H1 (cell line): ENCODE measurements around the gene UCHL5. TPM values are rescaled to one million over a fixed set of nuclear protein-coding genes. Genes with fewer than 3 reads are reported as not detected.

ENCODE experiments used
- CTCF ChIA-PET: fragments of 300-600 bp; sonication (Branson Sonifier 250); formaldehyde crosslinking; loops from one replicate; lab custom pipeline; 2021; ENCODE audit not compliant: partially characterized antibody; lab: Charles Lee
- POLR2A ChIA-PET: fragments of 300-600 bp; sonication (Branson Sonifier 250); formaldehyde crosslinking; loops from one replicate; lab custom pipeline; 2021; ENCODE audit warnings: inconsistent platforms; ENCODE audit not compliant: partially characterized antibody; lab: Charles Lee
- DNase-seq, 2 experiments: peaks; one replicate each; pipeline versions ENCODE4 v3.0.0 to v3.0.0-alpha.2; 2010 to 2022; ENCODE audit warnings: low spot score in 2 of 2, low read depth in 1 of 2, mixed read lengths in 1 of 2
- FAIRE-seq: peaks from 2 replicates; lab custom pipeline; 2011; peaks lifted over from hg19 to GRCh38; lab: Jason Lieb, UNC
- H2AFZ ChIP-seq: 2 replicates; pipeline ENCODE4 v1.8.1; 2012; ENCODE audit warnings: low read length, inconsistent platforms
- H2AK5ac ChIP-seq: 2 replicates; pipeline ENCODE4 v1.6.1; 2013; ENCODE audit warnings: low read depth, low read length
- H2BK120ac ChIP-seq: replicated peaks from 2 replicates; pipeline ENCODE3; 2013; ENCODE audit warnings: low read depth, low read length, inconsistent platforms
- H2BK12ac ChIP-seq: 2 replicates; pipeline ENCODE4 v1.6.1; 2013; ENCODE audit warnings: low read depth, low read length
- H2BK15ac ChIP-seq: 2 replicates; pipeline ENCODE4 v1.6.1; 2013; ENCODE audit warnings: low read length
- H2BK20ac ChIP-seq: 2 replicates; pipeline ENCODE4 v1.6.1; 2013; ENCODE audit warnings: low read length
- H2BK5ac ChIP-seq: 2 replicates; pipeline ENCODE4 v1.6.1; 2013; ENCODE audit warnings: low read depth, low read length
- H3K14ac ChIP-seq: 2 replicates; pipeline ENCODE4 v1.6.1; 2013; ENCODE audit warnings: inconsistent platforms; ENCODE audit not compliant: insufficient read length
- H3K18ac ChIP-seq: 2 replicates; pipeline ENCODE4 v1.6.1; 2013; ENCODE audit warnings: low read length; ENCODE audit errors: extremely low read depth
- H3K23ac ChIP-seq: 2 replicates; pipeline ENCODE4 v1.6.1; 2013; ENCODE audit warnings: inconsistent platforms; ENCODE audit not compliant: insufficient read length
- H3K23me2 ChIP-seq: 2 replicates; pipeline ENCODE4 v1.6.1; 2013; ENCODE audit warnings: low read depth, low read length
- H3K27ac ChIP-seq: 2 replicates; pipeline ENCODE4 v1.6.1; 2011; ENCODE audit warnings: low read depth, low read length, inconsistent platforms
- H3K27me3 ChIP-seq, 4 experiments: replicated peaks in 1 of 4; 1 replicate in 1 of 4; 2 replicates in 3 of 4; pipeline versions ENCODE4 v1.6.1 to v1.8.1; 2011 to 2013; ENCODE audit warnings: low read length in 3 of 4, mild to moderate bottlenecking in 3 of 4, inconsistent platforms in 2 of 4, mixed read lengths in 2 of 4, moderate library complexity in 1 of 4; ENCODE audit not compliant: control insufficient read depth in 3 of 4, insufficient read depth in 3 of 4; ENCODE audit errors: extremely low read depth in 1 of 4
- H3K36me3 ChIP-seq, 4 experiments: 2 replicates each; pipeline versions ENCODE4 v1.6.1 to v1.8.1; 2011 to 2013; ENCODE audit warnings: mild to moderate bottlenecking in 4 of 4, low read length in 3 of 4, moderate library complexity in 2 of 4, control low read depth in 1 of 4, inconsistent platforms in 1 of 4; ENCODE audit not compliant: insufficient read depth in 4 of 4, control insufficient read depth in 2 of 4
- H3K4ac ChIP-seq: replicated peaks from 2 replicates; pipeline ENCODE3; 2013; ENCODE audit warnings: low read length, low read depth, mixed read lengths, inconsistent platforms; ENCODE audit not compliant: insufficient read length
- H3K4me1 ChIP-seq, 4 experiments: replicated peaks in 1 of 4; 1 replicate in 1 of 4; 2 replicates in 3 of 4; pipeline versions ENCODE4 v1.6.1 to v1.8.1; 2011 to 2013; ENCODE audit warnings: low read length in 3 of 4, inconsistent platforms in 2 of 4, mixed read lengths in 1 of 4; ENCODE audit not compliant: insufficient read depth in 4 of 4, control insufficient read depth in 3 of 4
- H3K4me2 ChIP-seq, 2 experiments: 2 replicates each; pipeline versions ENCODE4 v1.6.1 to v1.8.1; 2011 to 2013; ENCODE audit warnings: low read depth in 2 of 2, low read length in 2 of 2, control low read depth in 1 of 2, inconsistent platforms in 1 of 2, mild to moderate bottlenecking in 1 of 2; ENCODE audit not compliant: insufficient read depth in 1 of 2
- H3K4me3 ChIP-seq, 4 experiments: fragments of 200-600, 300-600 bp in 1 of 4; sonication (generic), shearing (Covaris generic), sonication (Bioruptor Twin) in 1 of 4; 2 replicates each; pipeline versions ENCODE4 v1.5.1 to v1.8.1; 2011 to 2016; ENCODE audit warnings: low read length in 4 of 4, low read depth in 3 of 4, control low read depth in 2 of 4, inconsistent platforms in 2 of 4, mild to moderate bottlenecking in 2 of 4, mixed read lengths in 1 of 4, moderate library complexity in 1 of 4; ENCODE audit not compliant: insufficient read depth in 2 of 4; ENCODE audit errors: extremely low read depth in 1 of 4
- H3K56ac ChIP-seq: replicated peaks from 2 replicates; pipeline ENCODE3; 2013; ENCODE audit warnings: low read depth, mild to moderate bottlenecking, mixed read lengths, low read length, inconsistent platforms; ENCODE audit not compliant: insufficient read length
- H3K79me1 ChIP-seq: 2 replicates; pipeline ENCODE4 v1.6.1; 2013; ENCODE audit warnings: low read depth, low read length, control low read depth
- H3K79me2 ChIP-seq, 2 experiments: 2 replicates each; pipeline versions ENCODE4 v1.6.1 to v1.8.1; 2012 to 2013; ENCODE audit warnings: low read length in 2 of 2, mild to moderate bottlenecking in 2 of 2, inconsistent platforms in 1 of 2; ENCODE audit not compliant: insufficient read depth in 2 of 2, control insufficient read depth in 1 of 2
- H3K9ac ChIP-seq, 4 experiments: replicated peaks in 1 of 4; 1 replicate in 1 of 4; 2 replicates in 3 of 4; pipeline versions ENCODE4 v1.6.1 to v1.8.1; 2011 to 2013; ENCODE audit warnings: low read depth in 3 of 4, low read length in 3 of 4, control low read depth in 2 of 4, mild to moderate bottlenecking in 2 of 4, moderate library complexity in 2 of 4, inconsistent platforms in 1 of 4; ENCODE audit errors: extremely low read depth in 1 of 4
- H3K9me3 ChIP-seq, 2 experiments: 2 replicates each; pipeline versions ENCODE4 v1.6.1 to v1.8.1; 2012 to 2013; ENCODE audit warnings: mild to moderate bottlenecking in 2 of 2, moderate library complexity in 2 of 2, control low read depth in 1 of 2, inconsistent platforms in 1 of 2, low read depth in 1 of 2, low read length in 1 of 2, mixed read lengths in 1 of 2; ENCODE audit not compliant: insufficient read depth in 2 of 2
- H4K20me1 ChIP-seq, 2 experiments: replicated peaks in 1 of 2; 2 replicates each; pipeline versions ENCODE3 to v1.8.1; 2011 to 2013; ENCODE audit warnings: inconsistent platforms in 2 of 2, low read length in 2 of 2, mild to moderate bottlenecking in 1 of 2; ENCODE audit not compliant: insufficient read depth in 2 of 2, control insufficient read depth in 1 of 2
- H4K5ac ChIP-seq: 2 replicates; pipeline ENCODE4 v1.6.1; 2013; ENCODE audit warnings: low read length, low read depth, mixed read lengths, inconsistent platforms; ENCODE audit not compliant: insufficient read length
- H4K8ac ChIP-seq: 2 replicates; pipeline ENCODE4 v1.8.0; 2013; ENCODE audit warnings: mild to moderate bottlenecking, moderate library complexity, low read length, inconsistent platforms; ENCODE audit not compliant: insufficient read depth; ENCODE audit errors: extremely low read depth
- H4K91ac ChIP-seq: replicated peaks from 2 replicates; pipeline ENCODE3; 2013; ENCODE audit warnings: low read length, mixed read lengths, inconsistent platforms; ENCODE audit not compliant: insufficient read length
- JUND ChIP-seq: IDR thresholded peaks from 2 replicates; pipeline ENCODE4 v1.6.1; 2011; ENCODE audit warnings: mild to moderate bottlenecking, improper control_type of control experiment, low read length
- NRF1 ChIP-seq: IDR thresholded peaks from 2 replicates; pipeline ENCODE4 v1.6.1; 2011; ENCODE audit warnings: mild to moderate bottlenecking, low read depth, low read length, improper control_type of control experiment
- POLR2AphosphoS5 ChIP-seq: IDR thresholded peaks from 2 replicates; pipeline ENCODE4 v1.6.1; 2011; ENCODE audit warnings: low read depth, low read length
- POU5F1 ChIP-seq: IDR thresholded peaks from 2 replicates; pipeline ENCODE4 v1.6.1; 2011; ENCODE audit warnings: low read depth, mild to moderate bottlenecking, low read length, moderate library complexity
- YY1 ChIP-seq: IDR thresholded peaks from 2 replicates; pipeline ENCODE4 v1.6.1; 2011; ENCODE audit warnings: low read depth, mild to moderate bottlenecking, low read length
- WGBS, 2 experiments: shearing (Covaris generic) in 1 of 2; methylation state at CpG; one replicate each; pipeline versions ENCODE4 v1.1.6 to v1.1.7; 2013 to 2015; ENCODE audit warnings: low lambda C conversion rate in 2 of 2, mixed read lengths in 2 of 2, inconsistent platforms in 1 of 2, low coverage in 1 of 2, missing lambda C conversion rate in 1 of 2; ENCODE audit not compliant: insufficient replicate concordance in 2 of 2, insufficient coverage in 1 of 2, insufficient read length in 1 of 2; ENCODE audit errors: extremely low coverage in 1 of 2, missing lambda C conversion rate in 1 of 2; 5-methylcytosine and 5-hydroxymethylcytosine counted together
- polyA plus RNA-seq, 7 experiments: library from polyadenylated mRNA; depleted of rRNA in 3 of 7; stranded (reverse) in 5 of 7; unstranded in 2 of 7; fragments of >200 nt in 5 of 7; fragments of 200-250 nt in 2 of 7; gene quantifications; 1 replicate in 5 of 7; 2 replicates in 1 of 7; 4 replicates in 1 of 7; pipeline versions ENCODE4 v1.2.1 to v1.2.3, GENCODE V29; 2011 to 2013; ENCODE audit warnings: missing spikeins in 2 of 7, mixed read lengths in 2 of 7
- total RNA-seq: library from RNA; stranded (reverse); fragmentation: NEBNext Ultra II Directional; extraction: Animal tissue kit (Norgen Biotek cat#: 25700); gene quantifications from 2 replicates; pipeline ENCODE4 v1.2.1, GENCODE V29; 2021

UCHL5 gene
- total and polyA plus RNA-seq, 2 of the 8 experiments (the other 6 are each of a cell fraction or from before 2014, with no cell fraction given), result 12.0 to 40.0 TPM

DNA sequence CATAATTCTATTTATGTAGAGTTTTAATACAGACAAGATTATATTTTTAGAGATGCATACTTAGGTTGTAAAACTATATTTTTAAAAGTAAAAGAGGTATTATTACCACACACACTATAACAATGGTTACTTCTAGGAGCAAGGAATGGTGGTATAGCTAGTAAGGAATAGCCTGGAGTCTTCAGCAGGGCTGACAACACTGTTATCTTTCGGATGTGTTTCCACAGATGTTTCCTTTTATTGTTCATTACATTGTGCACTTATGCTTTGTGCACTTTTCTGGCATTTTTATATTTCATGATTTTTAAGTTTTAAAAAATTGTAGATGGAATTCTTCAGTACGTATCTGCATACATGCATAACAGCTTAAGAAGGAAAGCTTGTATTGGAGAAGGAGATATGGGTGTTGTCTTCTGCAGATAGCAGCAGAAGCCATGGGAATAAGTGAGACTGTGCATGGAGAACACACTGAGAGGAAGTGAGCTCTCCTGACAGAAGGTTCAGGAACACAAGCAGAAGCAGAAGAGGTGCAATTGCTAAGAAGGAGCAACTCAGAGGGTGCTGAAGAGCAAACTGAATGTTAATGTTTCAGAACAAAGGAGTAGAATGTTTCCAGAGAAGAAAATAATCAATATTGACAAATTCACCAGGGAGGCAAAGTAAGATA lies 91.8 kb downstream of the UCHL5 start:
- no peaks in the 10 kb centered on the region for H3K36me3 ChIP-seq
- H2BK15ac ChIP-seq, result no peak overlapping the region
- H2AFZ ChIP-seq, result no peak overlapping the region
- H2BK20ac ChIP-seq, result no peak overlapping the region
- no peaks in the 10 kb centered on the region for H3K27me3 ChIP-seq
- H4K20me1 ChIP-seq, result no peaks in the 10 kb centered on the region
- H3K4me2 ChIP-seq, result no peak overlapping the region
- 92% methylated on average over 2 of the region's 2 CpGs; no CpG with 5 or more reads in 1 of the 2 experiments for WGBS, 2 experiments
- ChIA-PET CTCF (interaction anchor here (0.8 kb wide), 1 partner anchor 11 kb away, joined by 3 read pairs; no protein-coding TSS in a partner anchor), POLR2A (no interaction called here)
- no peak overlapping the region for H2BK12ac ChIP-seq
- no peak for DNase-seq
- H4K5ac ChIP-seq, result no peak overlapping the region
- H3K4ac ChIP-seq, result no peak overlapping the region
- H3K56ac ChIP-seq, result no peak overlapping the region
- H3K23me2 ChIP-seq, result no peaks in the 10 kb centered on the region
- no peak overlapping the region for H3K27ac ChIP-seq
- H2BK120ac ChIP-seq, result no peak overlapping the region
- H3K79me1 ChIP-seq, result no peaks in the 10 kb centered on the region
- H3K79me2 ChIP-seq, result no peaks in the 10 kb centered on the region
- no peak overlapping the region for H4K8ac ChIP-seq
- no peak overlapping the region for H2AK5ac ChIP-seq
- no peak overlapping the region for H3K14ac ChIP-seq
- H3K4me1 ChIP-seq, result no peaks in the 10 kb centered on the region
- no peak overlapping the region for H3K18ac ChIP-seq
- no peak overlapping the region for H2BK5ac ChIP-seq
- no peaks in the 10 kb centered on the region for H3K9me3 ChIP-seq
- FAIRE-seq, result no peak
- TF ChIP-seq POLR2AphosphoS5, result no peak
- TF ChIP-seq YY1, result no peak
- no peak for TF ChIP-seq NRF1
- no peak for TF ChIP-seq POU5F1
- TF ChIP-seq JUND, result no peak
- H4K91ac ChIP-seq, result no peak overlapping the region
- H3K23ac ChIP-seq, result no peak overlapping the region
- H3K9ac ChIP-seq, result no peak overlapping the region
- H3K4me3 ChIP-seq, result no peak overlapping the region
